ENCODE data around the gene MOSPD2.

DNA sequence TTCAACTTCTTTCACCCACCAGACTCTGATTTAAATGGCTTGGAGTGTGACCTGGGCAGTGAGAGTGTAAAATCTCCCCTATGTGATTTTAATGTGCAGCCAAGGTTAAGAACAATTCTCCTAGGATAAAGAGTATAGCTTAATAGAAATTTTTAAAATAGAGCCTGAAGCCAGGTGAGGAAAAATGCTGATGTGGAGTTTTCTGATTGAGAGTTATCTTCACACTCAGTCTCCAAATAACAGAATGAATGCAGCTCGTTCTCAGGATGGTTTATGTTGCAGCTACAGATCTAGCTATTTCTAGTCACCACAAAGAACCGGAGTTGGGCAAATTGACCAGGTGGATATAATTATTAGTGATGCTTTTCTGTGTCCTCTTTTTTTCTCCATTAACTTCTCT lies 70.7 kb downstream of the MOSPD2 start:
- TF ChIP-seq POLR2A (IDR thresholded peaks at IDR 0.05; ENCODE audit: low read depth, low read length) (no peak), TCF3 (IDR thresholded peaks at IDR 0.05; ENCODE audit: borderline replicate concordance, insufficient read depth, low read depth, low read length) (no peak), CREM (IDR thresholded peaks at IDR 0.05; ENCODE audit: low read depth) (no peak), FOS (IDR thresholded peaks at IDR 0.05; ENCODE audit: borderline replicate concordance, extremely low read depth, insufficient read length) (no peak)
- TF ChIP-seq, protein P1, sequence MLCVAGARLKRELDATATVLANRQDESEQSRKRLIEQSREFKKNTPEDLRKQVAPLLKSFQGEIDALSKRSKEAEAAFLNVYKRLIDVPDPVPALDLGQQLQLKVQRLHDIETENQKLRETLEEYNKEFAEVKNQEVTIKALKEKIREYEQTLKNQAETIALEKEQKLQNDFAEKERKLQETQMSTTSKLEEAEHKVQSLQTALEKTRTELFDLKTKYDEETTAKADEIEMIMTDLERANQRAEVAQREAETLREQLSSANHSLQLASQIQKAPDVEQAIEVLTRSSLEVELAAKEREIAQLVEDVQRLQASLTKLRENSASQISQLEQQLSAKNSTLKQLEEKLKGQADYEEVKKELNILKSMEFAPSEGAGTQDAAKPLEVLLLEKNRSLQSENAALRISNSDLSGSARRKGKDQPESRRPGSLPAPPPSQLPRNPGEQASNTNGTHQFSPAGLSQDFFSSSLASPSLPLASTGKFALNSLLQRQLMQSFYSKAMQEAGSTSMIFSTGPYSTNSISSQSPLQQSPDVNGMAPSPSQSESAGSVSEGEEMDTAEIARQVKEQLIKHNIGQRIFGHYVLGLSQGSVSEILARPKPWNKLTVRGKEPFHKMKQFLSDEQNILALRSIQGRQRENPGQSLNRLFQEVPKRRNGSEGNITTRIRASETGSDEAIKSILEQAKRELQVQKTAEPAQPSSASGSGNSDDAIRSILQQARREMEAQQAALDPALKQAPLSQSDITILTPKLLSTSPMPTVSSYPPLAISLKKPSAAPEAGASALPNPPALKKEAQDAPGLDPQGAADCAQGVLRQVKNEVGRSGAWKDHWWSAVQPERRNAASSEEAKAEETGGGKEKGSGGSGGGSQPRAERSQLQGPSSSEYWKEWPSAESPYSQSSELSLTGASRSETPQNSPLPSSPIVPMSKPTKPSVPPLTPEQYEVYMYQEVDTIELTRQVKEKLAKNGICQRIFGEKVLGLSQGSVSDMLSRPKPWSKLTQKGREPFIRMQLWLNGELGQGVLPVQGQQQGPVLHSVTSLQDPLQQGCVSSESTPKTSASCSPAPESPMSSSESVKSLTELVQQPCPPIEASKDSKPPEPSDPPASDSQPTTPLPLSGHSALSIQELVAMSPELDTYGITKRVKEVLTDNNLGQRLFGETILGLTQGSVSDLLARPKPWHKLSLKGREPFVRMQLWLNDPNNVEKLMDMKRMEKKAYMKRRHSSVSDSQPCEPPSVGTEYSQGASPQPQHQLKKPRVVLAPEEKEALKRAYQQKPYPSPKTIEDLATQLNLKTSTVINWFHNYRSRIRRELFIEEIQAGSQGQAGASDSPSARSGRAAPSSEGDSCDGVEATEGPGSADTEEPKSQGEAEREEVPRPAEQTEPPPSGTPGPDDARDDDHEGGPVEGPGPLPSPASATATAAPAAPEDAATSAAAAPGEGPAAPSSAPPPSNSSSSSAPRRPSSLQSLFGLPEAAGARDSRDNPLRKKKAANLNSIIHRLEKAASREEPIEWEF (IDR thresholded peaks at IDR 0.05; ENCODE audit: insufficient replicate concordance, low read depth, low read length) = no peak
- TF ChIP-seq, protein P2, sequence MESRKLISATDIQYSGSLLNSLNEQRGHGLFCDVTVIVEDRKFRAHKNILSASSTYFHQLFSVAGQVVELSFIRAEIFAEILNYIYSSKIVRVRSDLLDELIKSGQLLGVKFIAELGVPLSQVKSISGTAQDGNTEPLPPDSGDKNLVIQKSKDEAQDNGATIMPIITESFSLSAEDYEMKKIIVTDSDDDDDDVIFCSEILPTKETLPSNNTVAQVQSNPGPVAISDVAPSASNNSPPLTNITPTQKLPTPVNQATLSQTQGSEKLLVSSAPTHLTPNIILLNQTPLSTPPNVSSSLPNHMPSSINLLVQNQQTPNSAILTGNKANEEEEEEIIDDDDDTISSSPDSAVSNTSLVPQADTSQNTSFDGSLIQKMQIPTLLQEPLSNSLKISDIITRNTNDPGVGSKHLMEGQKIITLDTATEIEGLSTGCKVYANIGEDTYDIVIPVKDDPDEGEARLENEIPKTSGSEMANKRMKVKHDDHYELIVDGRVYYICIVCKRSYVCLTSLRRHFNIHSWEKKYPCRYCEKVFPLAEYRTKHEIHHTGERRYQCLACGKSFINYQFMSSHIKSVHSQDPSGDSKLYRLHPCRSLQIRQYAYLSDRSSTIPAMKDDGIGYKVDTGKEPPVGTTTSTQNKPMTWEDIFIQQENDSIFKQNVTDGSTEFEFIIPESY (IDR thresholded peaks at IDR 0.05) = no peak
- TF ChIP-seq, protein P3, sequence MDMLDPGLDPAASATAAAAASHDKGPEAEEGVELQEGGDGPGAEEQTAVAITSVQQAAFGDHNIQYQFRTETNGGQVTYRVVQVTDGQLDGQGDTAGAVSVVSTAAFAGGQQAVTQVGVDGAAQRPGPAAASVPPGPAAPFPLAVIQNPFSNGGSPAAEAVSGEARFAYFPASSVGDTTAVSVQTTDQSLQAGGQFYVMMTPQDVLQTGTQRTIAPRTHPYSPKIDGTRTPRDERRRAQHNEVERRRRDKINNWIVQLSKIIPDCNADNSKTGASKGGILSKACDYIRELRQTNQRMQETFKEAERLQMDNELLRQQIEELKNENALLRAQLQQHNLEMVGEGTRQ (IDR thresholded peaks at IDR 0.05; ENCODE audit: borderline replicate concordance, low read depth, low read length) = no peak
- TF ChIP-seq, protein P4, sequence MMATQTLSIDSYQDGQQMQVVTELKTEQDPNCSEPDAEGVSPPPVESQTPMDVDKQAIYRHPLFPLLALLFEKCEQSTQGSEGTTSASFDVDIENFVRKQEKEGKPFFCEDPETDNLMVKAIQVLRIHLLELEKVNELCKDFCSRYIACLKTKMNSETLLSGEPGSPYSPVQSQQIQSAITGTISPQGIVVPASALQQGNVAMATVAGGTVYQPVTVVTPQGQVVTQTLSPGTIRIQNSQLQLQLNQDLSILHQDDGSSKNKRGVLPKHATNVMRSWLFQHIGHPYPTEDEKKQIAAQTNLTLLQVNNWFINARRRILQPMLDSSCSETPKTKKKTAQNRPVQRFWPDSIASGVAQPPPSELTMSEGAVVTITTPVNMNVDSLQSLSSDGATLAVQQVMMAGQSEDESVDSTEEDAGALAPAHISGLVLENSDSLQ (IDR thresholded peaks at IDR 0.05) = no peak
- TF ChIP-seq, protein P5, sequence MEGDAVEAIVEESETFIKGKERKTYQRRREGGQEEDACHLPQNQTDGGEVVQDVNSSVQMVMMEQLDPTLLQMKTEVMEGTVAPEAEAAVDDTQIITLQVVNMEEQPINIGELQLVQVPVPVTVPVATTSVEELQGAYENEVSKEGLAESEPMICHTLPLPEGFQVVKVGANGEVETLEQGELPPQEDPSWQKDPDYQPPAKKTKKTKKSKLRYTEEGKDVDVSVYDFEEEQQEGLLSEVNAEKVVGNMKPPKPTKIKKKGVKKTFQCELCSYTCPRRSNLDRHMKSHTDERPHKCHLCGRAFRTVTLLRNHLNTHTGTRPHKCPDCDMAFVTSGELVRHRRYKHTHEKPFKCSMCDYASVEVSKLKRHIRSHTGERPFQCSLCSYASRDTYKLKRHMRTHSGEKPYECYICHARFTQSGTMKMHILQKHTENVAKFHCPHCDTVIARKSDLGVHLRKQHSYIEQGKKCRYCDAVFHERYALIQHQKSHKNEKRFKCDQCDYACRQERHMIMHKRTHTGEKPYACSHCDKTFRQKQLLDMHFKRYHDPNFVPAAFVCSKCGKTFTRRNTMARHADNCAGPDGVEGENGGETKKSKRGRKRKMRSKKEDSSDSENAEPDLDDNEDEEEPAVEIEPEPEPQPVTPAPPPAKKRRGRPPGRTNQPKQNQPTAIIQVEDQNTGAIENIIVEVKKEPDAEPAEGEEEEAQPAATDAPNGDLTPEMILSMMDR (IDR thresholded peaks at IDR 0.05 in 2 of 3, conservative IDR thresholded peaks at IDR 0.05 in 1 of 3; ENCODE audit: control insufficient read depth in 2 of 3, extremely low read depth in 1 of 3, insufficient read depth in 1 of 3, low read depth in 3 of 3, low read length in 3 of 3) = no peak
